Upper lobe of right lung (tissue), 1 donor: ENCODE data around the gene SPATA33. TPM values are rescaled to one million over a fixed set of nuclear protein-coding genes. Genes with fewer than 3 reads are reported as not detected.

Experiments
- ATAC-seq: fragments of 200-7000 bp; cut with Tn5 transposase; one replicate; pipeline ENCODE4 v1.9.1; 2020; ENCODE audit warnings: mild to moderate bottlenecking, moderate library complexity
- DNase-seq: peaks from one replicate; pipeline ENCODE4 v3.0.0-alpha.2; 2020
- H3K27ac ChIP-seq: fragments of 200-600 bp; one replicate; pipeline ENCODE4 v1.8.0; 2022
- H3K27me3 ChIP-seq: fragments of 200-600 bp; one replicate; pipeline ENCODE4 v1.8.0; 2022; ENCODE audit warnings: mild to moderate bottlenecking
- H3K36me3 ChIP-seq: fragments of 200-600 bp; one replicate; pipeline ENCODE4 v1.8.0; 2022
- H3K4me1 ChIP-seq: fragments of 200-600 bp; one replicate; pipeline ENCODE4 v1.8.0; 2022
- H3K4me3 ChIP-seq: fragments of 200-600 bp; one replicate; pipeline ENCODE4 v1.8.0; 2022; ENCODE audit warnings: mild to moderate bottlenecking
- H3K9me3 ChIP-seq: fragments of 200-600 bp; one replicate; pipeline ENCODE4 v1.8.0; 2022
- CTCF ChIP-seq: fragments of 200-600 bp; IDR thresholded peaks from one replicate; pipeline ENCODE4 v1.8.0; 2022; ENCODE audit warnings: antibody characterized with exemption
- intact Hi-C: fragments of 100-400 bp; cut with DNase I; formaldehyde crosslinking; loops from one replicate; pipeline ENCODE4 v1.11.0; 2022
- total RNA-seq: library from RNA; stranded (reverse); fragmentation: NEBNext Ultra II Directional; extraction: Animal tissue kit (Norgen Biotek cat#: 25700); gene quantifications from one replicate; pipeline ENCODE4 v1.2.1, GENCODE V29; 2021
- donor health status: DM: no; HTN: yes; CAD: no; lungs with severe emphysema.

Gene SPATA33
- total RNA-seq, 1 donor from 2014 or later: 8.1 TPM

- Histone ChIP-seq H3K4me1 (no peaks in the 10 kb centered on the region), H3K27me3 (no peaks in the 10 kb centered on the region), H3K4me3 (no peak overlapping the region), H3K36me3 (no peaks in the 10 kb centered on the region), H3K9me3 (no peaks in the 10 kb centered on the region), H3K27ac (no peak overlapping the region)
- TF ChIP-seq CTCF: no peak
- ATAC-seq: no peak
- DNase-seq: no peak
- intact Hi-C loops: no loop called here
Measured at GRCh38 chr16:89618109-89618998, 39.3 kb upstream of the SPATA33 start.

- H3K27me3 ChIP-seq: no peaks in the 10 kb centered on the region
- H3K36me3 ChIP-seq: no peaks in the 10 kb centered on the region
- no peaks in the 10 kb centered on the region for H3K9me3 ChIP-seq
- H3K27ac ChIP-seq: no peak overlapping the region
- no peak overlapping the region for H3K4me3 ChIP-seq
- no peak for ATAC-seq
- no peaks in the 10 kb centered on the region for H3K4me1 ChIP-seq
- intact Hi-C loops: no loop called here
- TF ChIP-seq CTCF: no peak
- no peak for DNase-seq
Measured at GRCh38 chr16:89619840-89620239, 37.8 kb upstream of the SPATA33 start.

- Histone ChIP-seq H3K4me1 (no peaks in the 10 kb centered on the region), H3K27ac (no peak overlapping the region), H3K36me3 (no peaks in the 10 kb centered on the region), H3K27me3 (no peaks in the 10 kb centered on the region), H3K9me3 (no peaks in the 10 kb centered on the region), H3K4me3 (no peak overlapping the region)
- DNase-seq (no peak), ATAC-seq (no peak)
- TF ChIP-seq CTCF: no peak
- intact Hi-C loops: no loop called here
Measured at GRCh38 chr16:89620406-89620841, 37.2 kb upstream of the SPATA33 start.

- Histone ChIP-seq H3K4me1 (no peaks in the 10 kb centered on the region), H3K9me3 (no peaks in the 10 kb centered on the region), H3K27ac (no peak overlapping the region), H3K36me3 (no peaks in the 10 kb centered on the region), H3K27me3 (no peaks in the 10 kb centered on the region), H3K4me3 (no peak overlapping the region)
- intact Hi-C loops: no loop called here
- ATAC-seq (no peak), DNase-seq (no peak)
- no peak for TF ChIP-seq CTCF
Measured at GRCh38 chr16:89621136-89621697, 36.4 kb upstream of the SPATA33 start.

GRCh38 chr16:89621698-89622409 lies 35.8 kb upstream of the SPATA33 start:
- H3K27me3 ChIP-seq: no peaks in the 10 kb centered on the region
- H3K4me1 ChIP-seq: no peaks in the 10 kb centered on the region
- H3K27ac ChIP-seq: no peak overlapping the region
- no peak overlapping the region for H3K4me3 ChIP-seq
- intact Hi-C loops: no loop called here
- TF ChIP-seq CTCF: no peak
- no peak for DNase-seq
- no peaks in the 10 kb centered on the region for H3K36me3 ChIP-seq
- no peaks in the 10 kb centered on the region for H3K9me3 ChIP-seq
- ATAC-seq: no peak
